ENCODE measurements around the gene PPP2R5C. TPM values are rescaled to one million over a fixed set of nuclear protein-coding genes. Genes with fewer than 3 reads are reported as not detected.
"Not testable (repeated sequence)": the region's sequence is repeated elsewhere in the genome, so short reads cannot be mapped to it uniquely, and the experiment has no call there.

The PPP2R5C gene
- total RNA-seq, 1 experiment from 2014 or later = 93.0 TPM

DNA sequence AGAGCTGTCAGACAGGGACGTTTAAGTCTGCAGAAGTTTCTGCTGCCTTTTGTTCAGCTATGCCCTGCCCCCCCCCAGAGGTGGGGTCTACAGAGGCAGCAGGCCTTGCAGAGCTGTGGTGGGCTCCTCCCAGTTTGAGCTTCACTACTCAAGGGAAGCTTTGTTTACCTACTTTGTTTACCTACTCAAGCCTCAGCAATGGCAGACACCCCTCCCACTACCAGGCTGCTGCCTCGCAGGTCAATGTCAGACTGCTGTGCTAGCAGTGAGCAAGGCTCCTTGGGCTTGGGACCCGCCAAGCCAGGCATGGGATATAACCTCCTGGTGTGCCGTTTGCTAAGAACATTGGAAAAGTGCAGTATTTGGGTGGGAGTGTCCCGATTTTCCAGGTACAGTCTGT lies 11.8 kb upstream of the PPP2R5C start:
- no CpG with 5 or more reads among the region's 5 CpGs for WGBS (ENCODE audit: extremely low coverage, insufficient read length, low lambda C conversion rate)
- not testable (repeated sequence) for H3K9me3 ChIP-seq (ENCODE audit: control insufficient read depth, low read depth, low read length)
- H3K9me3 Mint-ChIP-seq = peaks cover 9 to 10% of the 10 kb centered on the region in 2 experiments; a peak in 4 of 5 replicates

More for the DNA sequence above, 11.8 kb upstream of the PPP2R5C start:
- not testable (repeated sequence) for H2BK20ac ChIP-seq (ENCODE audit: low read depth, low read length, poor library complexity, severe bottlenecking); H4K8ac ChIP-seq (replicated peaks; ENCODE audit: insufficient read length, low read depth, low read length); H2BK5ac ChIP-seq (ENCODE audit: insufficient read length, low read length); H3K4me1 ChIP-seq (ENCODE audit: insufficient read depth, low read length); H4K91ac ChIP-seq (ENCODE audit: insufficient read length, low read depth, low read length); H2BK15ac ChIP-seq (ENCODE audit: low read depth, low read length); H2AFZ ChIP-seq (ENCODE audit: low read length); H3K14ac ChIP-seq (ENCODE audit: insufficient read depth, low read length); H3K79me2 ChIP-seq (ENCODE audit: insufficient read depth, low read length); H3K27ac Mint-ChIP-seq; H3K79me1 ChIP-seq (ENCODE audit: insufficient read depth, low read depth, low read length, poor library complexity, severe bottlenecking); H3K18ac ChIP-seq (ENCODE audit: insufficient read length, low read depth, low read length); H3K9ac ChIP-seq (ENCODE audit: extremely low read depth, insufficient read length, low read length); H3K36me3 Mint-ChIP-seq (ENCODE audit: insufficient read depth in 1 of 3, low read depth in 3 of 3); H2BK120ac ChIP-seq (ENCODE audit: low read depth, low read length, poor library complexity, severe bottlenecking); H3K27ac ChIP-seq (ENCODE audit: insufficient read length, low read depth, low read length); H3T11ph ChIP-seq (ENCODE audit: low read length); H3K27me3 ChIP-seq (ENCODE audit: insufficient read depth, low read length); H3K23ac ChIP-seq (ENCODE audit: insufficient read length, low read depth, low read length); H2BK12ac ChIP-seq (ENCODE audit: insufficient read length, low read depth, low read length); H3K4me2 ChIP-seq (ENCODE audit: insufficient read depth, insufficient read length, low read length); H3K56ac ChIP-seq (ENCODE audit: insufficient read length, low read depth, low read length); H2AK5ac ChIP-seq (ENCODE audit: insufficient read length, low read length); H3K4me3 Mint-ChIP-seq; H3K23me2 ChIP-seq (ENCODE audit: insufficient read length, low read depth, low read length, poor library complexity, severe bottlenecking); H4K5ac ChIP-seq (ENCODE audit: insufficient read length, low read depth, low read length); H4K20me1 ChIP-seq (ENCODE audit: control insufficient read depth, insufficient read depth, insufficient read length); H3K4ac ChIP-seq (ENCODE audit: low read depth, low read length); H3K4me1 Mint-ChIP-seq; DNase-seq
- H3K27me3 Mint-ChIP-seq (ENCODE audit: low read depth) = peaks cover 58% of the 10 kb centered on the region
